Measurements from ENCODE around the gene PCSK6.

PCSK6 gene

DNA sequence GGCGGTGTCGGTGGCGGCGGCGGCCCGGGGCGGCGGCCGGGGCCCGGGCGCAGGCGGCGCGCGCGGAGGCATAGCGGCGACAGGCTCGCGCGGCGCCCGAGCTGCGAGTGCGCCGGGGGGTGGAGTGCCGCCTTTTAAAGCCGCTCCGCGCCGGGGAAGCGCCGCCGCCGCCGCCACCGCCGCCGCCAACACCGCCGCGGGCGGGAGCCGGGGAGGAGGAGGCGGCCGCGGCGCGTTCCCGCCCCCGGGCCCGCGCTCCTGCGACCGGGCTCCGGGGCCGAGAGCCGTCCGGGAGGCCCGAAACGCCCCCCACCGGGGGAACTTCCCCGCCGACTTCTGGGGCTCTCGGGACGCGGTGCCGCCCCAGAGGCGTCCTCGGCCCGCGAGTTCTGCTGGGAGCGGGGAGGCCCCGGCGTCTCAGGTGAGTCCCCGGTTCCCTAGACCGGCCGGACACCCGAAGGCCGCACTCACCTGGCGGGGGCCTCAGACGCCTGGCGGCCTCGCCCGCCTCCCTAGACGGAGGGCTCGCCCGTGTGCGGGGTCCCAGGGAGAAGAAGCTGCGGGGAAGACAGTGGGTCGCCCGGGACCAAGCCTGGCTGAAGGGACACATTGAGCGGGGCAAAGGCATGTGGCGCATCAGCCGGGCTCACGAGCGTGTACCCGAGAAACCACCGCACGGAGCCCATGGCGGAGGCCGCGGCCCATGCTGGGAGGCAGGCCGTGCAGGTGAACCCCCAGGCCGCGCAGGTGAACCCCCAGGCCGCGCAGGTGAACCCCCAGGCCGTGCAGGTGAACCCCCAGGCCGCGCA lies at the start of gene PCSK6:
Gene PCSK6, minus strand, starts transcription at position 109 of the 809 bp plus-strand sequence. Its CDS starts 37 bp downstream, at position 72.
- DNase-seq (ENCODE audit: low spot score) = no peak

DNA sequence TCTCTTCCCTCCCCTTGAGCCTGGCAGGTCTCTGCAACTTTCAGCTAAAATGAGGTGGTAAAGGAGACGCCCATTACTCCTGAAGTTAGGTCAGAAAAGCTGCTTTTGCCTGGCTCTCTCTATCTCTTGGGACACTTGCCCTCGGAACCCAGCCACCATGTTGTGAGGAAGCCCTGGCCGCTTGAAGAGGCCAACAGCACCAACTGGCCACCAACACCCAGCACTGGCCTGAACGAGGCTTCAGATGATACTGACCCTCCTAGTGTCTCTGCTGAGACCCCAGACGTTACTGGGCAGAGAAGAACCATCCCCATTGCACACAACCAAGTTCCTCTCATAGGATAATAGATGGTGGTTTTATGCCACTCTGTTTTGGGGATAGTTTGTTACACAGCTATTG lies 49.5 kb upstream of the PCSK6 start:
- no peak for DNase-seq (ENCODE audit: low spot score)

DNA sequence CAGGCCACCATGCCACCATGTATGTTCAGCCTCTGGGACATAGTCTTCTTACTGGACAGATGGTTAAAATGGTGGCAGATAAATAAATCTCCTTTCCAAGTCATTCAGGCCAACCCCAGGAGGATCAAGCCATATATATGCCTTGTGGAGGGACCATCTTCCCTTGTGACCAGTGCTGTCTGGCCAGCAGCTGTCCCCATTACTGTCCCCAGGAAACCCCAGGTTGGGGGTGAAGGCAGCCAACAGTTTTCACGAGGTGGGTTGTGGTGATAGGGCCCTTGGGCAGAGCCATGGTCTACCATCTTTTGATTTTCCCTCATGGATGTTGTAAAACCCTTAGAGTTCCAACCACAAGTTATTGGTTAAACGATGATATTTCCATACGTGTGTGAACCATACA lies 48.7 kb upstream of the PCSK6 start:
- DNase-seq (ENCODE audit: low spot score) = no peak

DNA sequence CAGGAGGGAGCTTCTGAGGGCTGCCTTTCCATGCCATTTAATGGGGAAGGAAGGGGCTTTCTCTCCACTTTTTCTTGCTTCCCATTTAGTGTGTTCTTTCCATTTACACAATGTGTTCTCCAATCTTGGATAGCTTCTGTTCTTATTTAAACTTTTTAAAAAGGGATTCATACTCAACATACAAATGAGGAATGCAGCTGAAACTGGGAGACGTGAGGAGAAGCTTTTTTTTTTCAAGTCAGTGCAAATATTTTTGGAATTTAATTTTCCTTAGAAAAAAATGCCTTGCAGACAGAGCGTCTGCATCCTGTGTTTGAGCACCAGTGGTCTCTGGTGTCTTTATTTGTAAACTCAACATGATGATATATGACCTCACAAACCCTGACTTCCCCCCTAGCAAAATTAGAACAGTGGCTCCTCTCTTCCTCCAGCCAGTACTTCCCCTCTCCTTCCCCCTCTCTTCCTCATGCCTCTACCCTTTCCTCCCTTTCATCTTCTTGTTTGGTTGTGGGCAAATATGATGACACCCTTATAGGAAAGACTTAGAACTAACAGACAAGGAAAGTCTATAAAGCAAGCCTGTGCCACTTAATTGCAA lies 48.1 kb upstream of the PCSK6 start:
- DNase-seq (ENCODE audit: low spot score) = no peak

DNA sequence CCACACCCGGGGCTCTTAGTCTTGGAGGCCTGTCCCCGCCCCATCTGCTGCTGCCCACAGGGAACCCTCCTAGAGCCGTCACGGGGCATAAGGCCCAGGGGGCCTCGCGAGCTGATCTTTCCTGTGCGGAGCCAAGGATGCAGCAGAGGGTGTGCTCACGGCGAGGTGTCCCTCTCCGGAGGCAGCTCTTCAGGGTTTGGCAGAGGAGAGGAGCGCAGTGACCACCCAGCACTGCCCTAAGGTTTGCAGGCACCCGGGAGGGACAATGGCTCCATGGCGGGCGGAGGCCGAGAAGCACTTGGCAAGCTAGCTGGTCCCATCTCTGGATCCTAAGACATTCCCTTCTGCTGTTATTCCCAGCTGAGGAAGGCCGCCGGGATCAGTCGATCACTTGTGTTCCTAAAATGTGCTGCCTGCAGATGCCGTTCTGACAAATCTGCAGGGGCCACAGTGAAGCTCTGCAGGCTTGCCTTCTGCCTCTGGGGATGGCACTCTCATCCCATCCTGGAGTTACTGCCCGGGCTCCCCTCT lies 47.4 kb upstream of the PCSK6 start:
- DNase-seq (ENCODE audit: low spot score) = no peak

DNA sequence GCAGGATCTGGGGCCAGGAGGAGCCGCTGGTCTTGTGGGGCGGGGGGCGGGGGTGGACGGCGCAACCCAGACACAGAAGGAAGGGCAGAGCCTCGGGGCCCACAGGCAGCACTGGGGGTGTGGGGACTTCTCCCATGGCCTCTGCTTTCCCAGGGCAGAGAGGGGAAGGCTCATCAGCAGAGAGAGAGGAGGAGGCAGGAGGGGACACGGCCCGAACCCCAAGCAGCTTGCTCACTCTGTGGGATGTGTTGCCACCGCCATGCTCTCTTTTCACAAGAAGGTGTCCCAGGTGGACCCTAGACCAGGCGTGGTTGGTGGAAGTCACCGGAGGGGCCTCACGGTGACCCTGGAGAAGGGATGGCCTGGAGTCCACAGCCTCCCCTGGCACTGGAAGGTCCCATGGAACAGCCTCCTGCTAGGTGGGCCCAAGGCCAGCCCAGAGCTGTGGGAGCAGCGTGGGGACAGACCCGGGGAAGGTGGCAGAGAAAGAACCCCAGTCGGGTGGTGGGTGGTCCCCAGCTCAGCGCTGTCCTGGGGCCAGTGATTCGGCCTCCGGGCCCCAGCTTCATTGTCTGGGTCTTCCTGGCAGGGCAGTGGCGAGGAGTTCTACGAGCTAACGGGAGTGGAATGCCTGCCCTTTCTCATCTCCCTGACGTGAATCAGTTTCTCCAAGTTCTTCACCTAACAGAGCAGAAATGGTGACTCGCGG lies 46.8 kb upstream of the PCSK6 start:
- no peak for DNase-seq (ENCODE audit: low spot score)

DNA sequence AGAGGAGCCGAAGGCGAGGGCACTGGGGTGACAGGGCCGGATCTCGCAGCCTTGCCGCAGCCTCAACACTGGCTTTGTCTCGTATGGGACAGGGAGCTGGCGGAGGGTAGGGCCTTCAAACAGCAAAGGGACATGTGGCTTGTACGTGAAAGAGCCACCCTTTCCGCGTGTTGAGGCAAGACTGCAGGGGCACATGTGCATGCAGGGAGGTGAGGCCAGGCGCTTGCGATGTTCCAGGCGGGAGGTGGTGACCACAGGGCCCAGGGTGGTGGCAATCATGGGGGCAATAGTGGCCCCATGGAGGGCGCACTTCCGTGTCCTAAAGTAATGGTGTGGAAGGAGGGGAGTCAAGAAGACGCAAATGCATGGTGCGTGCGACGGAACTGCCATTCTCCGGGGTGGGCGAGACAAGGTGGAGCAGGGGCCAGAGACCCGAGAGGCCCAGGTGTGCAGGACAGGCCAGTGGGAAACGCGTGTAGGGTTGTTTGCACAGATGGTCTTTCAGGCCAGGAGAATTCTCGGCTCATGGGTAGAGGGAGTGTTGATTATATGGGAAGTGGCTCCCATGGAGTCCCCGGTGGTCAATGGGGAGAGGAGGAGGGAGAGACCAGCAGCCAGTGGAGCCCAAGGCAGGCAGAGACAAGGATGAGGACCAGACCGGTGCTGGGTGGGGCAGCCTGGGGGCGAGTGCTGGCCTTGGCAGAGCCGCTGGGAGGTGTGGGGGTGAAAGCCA lies 45.8 kb upstream of the PCSK6 start:
- no peak for DNase-seq (ENCODE audit: low spot score)

DNA sequence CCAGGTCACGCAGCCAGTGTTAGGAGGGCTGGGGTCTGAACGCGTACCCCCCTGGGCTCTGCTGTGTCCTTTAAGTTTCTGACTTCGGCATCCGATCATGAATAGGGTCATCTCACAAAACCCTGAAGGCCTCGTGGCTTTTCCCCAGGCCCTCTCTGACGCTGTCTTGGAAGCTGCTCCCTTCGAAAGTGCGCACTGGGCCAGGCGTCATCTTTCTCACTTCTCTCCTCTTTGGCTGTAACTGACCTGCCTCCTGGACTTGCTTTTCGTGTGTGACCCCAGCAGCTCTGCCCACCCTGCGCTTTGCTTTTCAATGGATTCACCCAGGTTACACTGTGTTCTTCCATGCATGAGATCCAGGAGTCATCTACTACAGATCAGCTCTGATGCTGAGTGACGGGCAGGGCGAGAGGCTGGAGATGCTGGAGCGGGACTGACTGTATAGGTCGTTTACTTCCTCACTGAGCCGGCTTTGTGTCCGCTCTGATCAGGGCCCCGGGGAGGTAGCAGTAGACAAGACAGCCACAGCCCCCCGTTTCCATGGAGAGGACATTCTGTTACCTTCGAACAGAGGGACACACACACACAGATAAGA lies 45.0 kb upstream of the PCSK6 start:
- no peak for DNase-seq (ENCODE audit: low spot score)

DNA sequence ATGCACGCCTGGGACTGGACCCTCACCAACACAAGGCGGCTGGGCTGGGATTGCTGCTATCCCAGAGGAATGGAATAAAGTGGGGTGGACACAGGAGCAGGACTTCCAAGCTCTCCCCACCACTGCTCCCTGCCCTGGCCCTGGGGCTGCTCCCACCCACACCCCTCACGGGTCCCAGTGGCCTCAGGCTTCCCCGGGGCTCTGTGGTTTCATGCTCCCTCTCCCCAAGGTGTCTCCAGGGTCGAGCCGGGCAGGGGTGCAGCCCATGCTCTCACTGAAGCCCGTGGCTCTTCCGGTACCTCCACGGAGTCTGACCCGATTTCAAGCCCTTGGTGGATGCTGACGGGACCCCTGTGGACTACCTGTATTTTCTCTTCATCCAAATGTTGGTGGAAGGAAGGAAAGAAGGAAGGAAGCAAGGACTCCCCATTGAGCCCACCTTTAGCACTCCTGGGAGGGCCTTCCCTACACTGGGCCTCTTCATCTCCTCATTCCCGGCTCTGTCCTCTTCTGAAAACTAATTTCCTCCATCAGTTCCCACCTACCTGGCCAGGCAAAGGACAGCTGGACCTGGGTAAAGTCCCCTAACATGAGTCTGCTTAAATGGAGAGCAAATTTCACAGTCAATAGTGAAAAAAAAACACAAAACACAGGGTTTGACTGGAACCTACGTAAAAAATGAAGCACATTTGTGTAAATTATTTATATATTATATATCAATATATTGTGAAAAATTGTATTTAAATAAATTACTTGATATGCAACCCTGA lies 44.0 kb upstream of the PCSK6 start:
- no peak for DNase-seq (ENCODE audit: low spot score)

DNA sequence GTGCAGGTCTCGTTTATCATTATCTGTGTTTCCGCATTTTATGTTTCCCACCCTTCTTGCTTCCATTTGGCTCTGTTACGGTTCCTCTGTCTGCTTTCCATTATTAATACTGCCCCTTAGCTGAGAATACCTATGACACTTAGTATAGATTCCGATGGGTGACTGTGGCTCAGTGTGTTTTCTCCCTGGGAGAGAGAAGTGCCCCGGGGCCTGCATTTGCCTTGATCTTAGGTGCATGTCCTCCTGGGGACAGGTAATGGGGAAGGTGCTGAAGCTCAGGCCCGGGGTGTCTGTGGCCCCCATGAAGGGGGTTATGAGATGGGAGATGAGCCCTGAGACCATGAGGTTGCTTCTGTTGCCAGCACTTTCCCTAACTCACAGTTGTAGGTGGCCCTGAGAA lies 43.4 kb upstream of the PCSK6 start:
- no peak for DNase-seq (ENCODE audit: low spot score)

DNA sequence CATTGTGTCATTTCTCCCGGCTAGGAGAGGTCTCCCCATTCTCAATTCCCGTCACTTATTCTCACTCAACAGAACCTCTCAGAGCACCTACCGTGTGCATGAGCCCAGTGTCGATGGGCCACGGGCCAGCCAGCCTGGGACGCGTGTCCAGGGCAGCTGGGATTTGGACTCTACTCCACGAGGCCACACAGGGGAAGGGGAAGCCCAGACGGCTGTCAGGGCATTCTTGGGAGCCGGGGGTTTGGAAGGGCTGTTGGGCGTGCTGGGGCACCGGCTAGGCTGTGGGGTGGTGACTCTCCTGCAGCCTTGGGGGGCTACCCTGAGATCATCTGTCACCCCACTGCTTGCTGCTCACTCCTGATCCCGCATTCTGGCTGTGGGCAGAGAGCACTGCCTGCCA lies 41.7 kb upstream of the PCSK6 start:
- DNase-seq (ENCODE audit: low spot score) = no peak

DNA sequence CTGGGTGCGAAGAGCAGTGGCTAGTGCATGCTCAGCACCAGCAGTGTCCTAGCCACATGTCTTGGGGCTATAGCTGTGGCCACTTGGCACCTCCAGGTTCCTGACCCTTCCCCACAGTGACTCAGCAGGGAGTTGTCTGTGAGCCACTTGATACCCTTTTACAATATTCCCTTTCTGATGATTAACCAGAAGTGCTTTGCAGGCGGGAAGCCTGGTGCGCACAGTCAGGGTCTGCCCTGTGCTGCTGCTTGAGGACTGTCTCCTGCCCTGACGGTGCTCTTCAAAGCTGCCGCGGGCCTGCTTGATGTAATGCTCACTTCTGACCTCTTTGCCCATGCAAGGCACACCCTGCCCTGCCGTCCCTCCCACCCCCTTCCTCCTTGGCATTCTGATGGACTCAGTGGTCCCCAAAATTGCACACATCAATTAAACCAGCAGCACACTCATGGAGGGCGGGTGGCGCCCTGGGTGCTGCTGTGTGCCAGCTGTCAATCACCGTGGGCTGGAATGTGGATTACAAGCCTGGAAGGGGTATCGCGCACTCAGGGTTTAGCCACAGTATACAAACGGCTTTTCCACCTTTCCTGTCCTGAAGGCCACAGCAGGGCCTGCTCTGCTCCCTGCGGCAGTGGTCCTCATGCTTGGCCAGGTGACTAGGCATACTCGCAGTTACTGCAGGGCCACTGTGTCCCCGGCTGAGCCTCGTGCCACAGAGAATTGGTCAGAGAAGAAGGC lies 40.9 kb upstream of the PCSK6 start:
- DNase-seq (ENCODE audit: low spot score) = no peak

DNA sequence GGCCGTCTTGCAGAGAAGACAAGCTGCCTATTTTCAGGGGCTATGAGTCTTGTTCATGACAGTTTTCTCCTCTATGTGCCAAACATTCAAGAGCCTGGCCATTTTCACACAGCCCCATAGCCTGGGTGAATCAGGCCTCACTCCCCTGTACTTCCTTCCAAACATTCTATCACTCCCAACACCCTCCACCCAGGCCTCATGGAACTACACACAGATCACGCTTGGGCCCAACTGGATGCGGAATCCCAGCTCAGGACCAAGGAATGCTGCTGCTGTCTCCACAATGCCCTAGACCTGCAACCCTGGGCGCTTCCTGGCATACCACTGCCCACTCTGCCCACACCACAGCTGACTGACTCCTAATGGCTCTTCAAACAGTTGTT lies 39.4 kb upstream of the PCSK6 start:
- no peak for DNase-seq (ENCODE audit: low spot score)

DNA sequence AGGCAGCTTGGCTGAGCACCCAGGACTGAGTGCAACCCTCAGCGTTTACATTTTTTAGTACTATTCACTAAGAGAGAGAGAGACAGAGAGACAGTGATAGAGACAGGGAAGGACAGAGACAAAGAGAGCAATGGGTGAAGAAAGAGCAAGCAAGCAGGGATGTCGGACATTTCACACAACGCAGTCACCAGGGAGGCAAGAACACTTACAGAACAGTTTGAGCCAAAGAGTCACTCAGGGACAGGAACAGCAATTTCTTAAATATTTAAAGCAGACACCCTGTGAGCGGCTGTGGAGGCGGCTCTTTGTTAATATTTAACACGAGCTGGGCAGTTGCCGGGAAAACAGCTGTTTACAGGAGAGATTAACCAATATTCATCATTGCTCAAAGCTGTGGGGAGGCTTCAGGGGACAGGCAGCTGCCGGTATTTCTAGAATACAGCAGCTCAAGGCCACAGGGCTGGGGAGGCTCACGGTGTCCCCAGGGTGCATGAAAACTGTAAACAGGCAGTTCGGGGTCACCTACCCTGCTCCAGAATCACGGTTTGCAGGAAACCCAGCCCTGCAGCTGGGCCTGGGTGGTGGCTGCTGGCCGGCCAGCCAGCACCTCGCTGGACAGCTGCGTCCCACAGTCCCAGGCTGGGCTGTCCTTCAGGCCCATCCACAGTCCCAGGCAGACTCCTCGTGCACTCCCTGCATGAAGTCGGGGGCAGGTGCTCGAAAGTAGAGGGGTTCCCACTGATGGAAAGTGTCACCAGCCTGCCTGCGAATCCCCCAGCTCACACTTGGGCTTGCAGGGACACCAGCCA lies 38.8 kb upstream of the PCSK6 start:
- DNase-seq (ENCODE audit: low spot score) = no peak

DNA sequence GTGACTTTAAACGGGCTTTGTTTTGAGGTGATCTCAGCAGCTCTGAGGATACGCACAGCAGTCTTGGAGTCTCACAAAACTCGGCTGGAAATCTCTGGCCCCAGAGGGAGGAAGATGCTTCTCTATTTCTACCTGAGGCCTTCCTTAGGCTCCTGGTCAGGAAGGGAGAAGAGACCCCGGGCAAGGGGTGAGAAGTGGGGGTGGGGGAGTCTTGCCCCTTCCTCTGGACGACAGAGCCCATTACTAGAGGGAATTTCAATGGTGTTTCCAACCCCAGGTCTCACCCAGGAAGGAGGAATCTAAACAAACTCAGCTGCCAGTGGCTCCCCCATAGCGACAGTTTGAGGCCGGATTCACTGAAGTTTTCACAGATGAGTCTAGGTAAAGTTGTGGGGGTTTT lies 37.4 kb upstream of the PCSK6 start:
- DNase-seq (ENCODE audit: low spot score) = no peak

DNA sequence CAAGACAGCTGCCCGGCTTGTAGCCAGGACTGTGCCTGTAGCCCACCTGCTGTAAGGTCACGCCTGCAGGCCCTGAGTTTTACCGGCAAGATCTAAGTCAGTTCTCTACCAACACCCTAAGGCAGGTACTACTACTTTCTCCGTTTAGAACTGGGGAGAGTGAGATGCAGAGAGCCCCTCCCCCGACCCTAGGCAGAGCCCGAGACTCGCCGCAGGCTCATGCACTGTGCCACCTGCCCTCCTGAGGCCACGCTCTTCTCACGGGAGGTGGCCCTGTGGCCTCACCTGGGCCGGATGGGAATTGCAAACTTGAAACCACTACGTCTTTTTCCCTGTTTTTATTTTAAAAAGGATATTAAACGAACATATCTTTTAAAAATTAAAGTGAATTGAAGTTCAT lies 36.9 kb upstream of the PCSK6 start:
- no peak for DNase-seq (ENCODE audit: low spot score)

DNA sequence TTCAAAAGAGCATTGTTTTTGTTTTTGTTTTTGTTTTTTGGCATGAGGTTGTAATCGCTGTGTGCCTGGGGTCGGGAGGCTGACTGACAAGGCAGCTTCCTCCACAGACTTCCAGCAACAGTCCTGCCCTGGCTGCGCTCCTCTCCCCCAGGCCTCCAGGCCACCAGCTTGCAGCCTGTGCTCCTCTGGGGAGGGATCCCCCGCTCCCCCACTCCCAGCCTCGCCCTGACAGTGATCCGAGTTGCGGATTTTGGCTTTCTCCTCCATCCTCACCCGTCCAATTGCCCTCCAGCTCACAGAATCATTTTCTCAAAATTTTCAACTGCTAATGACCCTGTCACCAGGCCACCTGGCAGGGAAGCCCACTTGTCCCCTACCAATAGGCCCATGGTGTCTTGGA lies 36.5 kb upstream of the PCSK6 start:
- no peak for DNase-seq (ENCODE audit: low spot score)

DNA sequence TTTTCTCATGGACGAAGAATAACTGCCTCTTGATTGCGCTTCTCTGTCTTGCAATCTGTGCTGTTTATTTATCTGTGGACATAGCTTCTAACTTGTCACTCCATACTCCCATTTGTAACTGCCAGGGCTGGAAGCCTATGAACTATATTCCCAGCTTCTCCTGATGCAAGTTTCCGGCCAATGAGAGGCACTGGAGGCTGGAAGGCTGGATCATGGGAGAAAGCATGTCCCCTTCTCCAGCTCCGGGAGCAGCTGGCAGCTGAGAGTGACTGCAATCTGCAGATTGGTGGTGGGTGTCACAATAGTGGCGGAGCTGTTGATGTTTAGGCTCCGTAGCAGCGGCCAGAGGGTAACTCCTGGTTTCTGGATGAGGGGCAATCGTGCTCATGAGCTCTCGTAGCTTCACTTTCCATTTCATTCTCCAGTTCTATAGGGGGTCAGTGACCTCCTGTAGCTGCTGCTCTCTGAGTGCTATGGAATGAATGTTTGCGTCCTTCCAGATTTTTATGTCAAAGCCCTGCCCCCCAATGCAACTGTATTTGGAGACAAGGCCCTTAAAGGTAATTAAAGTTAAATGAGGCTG lies 35.7 kb upstream of the PCSK6 start:
- no peak for DNase-seq (ENCODE audit: low spot score)

DNA sequence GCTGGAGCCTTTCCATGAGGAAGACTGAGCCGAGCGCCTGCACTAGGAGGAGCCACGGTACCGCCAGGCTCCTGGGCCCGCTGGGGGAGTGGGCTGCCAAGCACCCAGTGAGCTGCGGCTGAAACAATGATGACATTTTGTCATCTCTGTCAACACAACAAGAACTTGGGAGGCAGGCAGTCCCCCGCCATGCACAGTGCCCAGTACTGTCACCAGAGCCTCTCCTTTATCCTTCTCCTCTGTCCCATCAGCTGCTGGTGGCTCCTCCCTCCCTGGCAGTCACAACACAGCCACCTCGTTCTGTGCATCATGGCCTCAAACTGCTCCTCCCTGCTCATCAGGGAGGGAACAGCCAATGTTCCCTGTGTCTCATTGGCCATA lies 34.0 kb upstream of the PCSK6 start:
- DNase-seq (ENCODE audit: low spot score) = no peak

Measured in hepatic stellate cell (primary cell).